K562 (cell line): ENCODE results near the gene FARP2. TPM values are rescaled to one million over a fixed set of nuclear protein-coding genes. Genes with fewer than 3 reads are reported as not detected.

Source experiments
- CBX1 ChIP-seq: sonication (generic); IDR thresholded peaks from 2 replicates; pipeline ENCODE4 v1.6.1; 2016; ENCODE audit warnings: antibody characterized with exemption, low read depth, mild to moderate bottlenecking
- ELK3 ChIP-seq: fragments of 450-650 bp; formaldehyde crosslinking; IDR thresholded peaks from 2 replicates; pipeline ENCODE4 v1.4.0; 2020; ENCODE audit warnings: mild to moderate bottlenecking
- GATAD2B ChIP-seq: fragments of 450-650 bp; IDR thresholded peaks from 2 replicates; pipeline ENCODE4 v1.6.1; 2017; ENCODE audit warnings: mild to moderate bottlenecking, borderline replicate concordance
- HDAC2 ChIP-seq: fragments of 450-650 bp; IDR thresholded peaks from 2 replicates; pipeline ENCODE4 v1.6.1; 2016; ENCODE audit warnings: mild to moderate bottlenecking
- HMG20B ChIP-seq: fragments of 250-450 bp; sonication (Bioruptor Pico); IDR thresholded peaks from 2 replicates; pipeline ENCODE4 v1.5.0; 2021; ENCODE audit warnings: mild to moderate bottlenecking
- KLF10 ChIP-seq: fragments of 250-450 bp; sonication (Bioruptor Pico); IDR thresholded peaks from 2 replicates; pipeline ENCODE4 v1.6.1; 2021; ENCODE audit warnings: matching md5 sums
- MTA3 ChIP-seq: fragments of 450-650 bp; formaldehyde crosslinking; IDR thresholded peaks from 2 replicates; pipeline ENCODE4 v1.6.1; 2017; ENCODE audit warnings: mild to moderate bottlenecking, borderline replicate concordance
- NCOA1 ChIP-seq: fragments of 450-650 bp; IDR thresholded peaks from 2 replicates; pipeline ENCODE4 v1.6.1; 2016; ENCODE audit warnings: low read depth
- NELFE ChIP-seq: IDR thresholded peaks from 2 replicates; pipeline ENCODE4 v1.6.1; 2011; ENCODE audit warnings: mild to moderate bottlenecking; ENCODE audit not compliant: insufficient read depth, insufficient read length
- NFIX ChIP-seq: fragments of 250-450 bp; sonication (Bioruptor Pico); IDR thresholded peaks from 2 replicates; pipeline ENCODE4 v1.4.0; 2020; ENCODE audit warnings: low read depth, mild to moderate bottlenecking, moderate library complexity
- PCBP1 ChIP-seq: fragments of 200-400 bp; formaldehyde crosslinking; IDR thresholded peaks from 2 replicates; pipeline ENCODE4 v1.6.1; 2018; ENCODE audit warnings: mild to moderate bottlenecking, low read depth, low read length; ENCODE audit not compliant: poor library complexity, severe bottlenecking
- SMARCE1 ChIP-seq: fragments of 450-650 bp; IDR thresholded peaks from 2 replicates; pipeline ENCODE4 v1.7.1; 2016; ENCODE audit warnings: mild to moderate bottlenecking
- SOX6 ChIP-seq: fragments of 450-650 bp; IDR thresholded peaks from 2 replicates; pipeline ENCODE4 v1.6.1; 2014; ENCODE audit warnings: mild to moderate bottlenecking
- SPI1 ChIP-seq: IDR thresholded peaks from 2 replicates; pipeline ENCODE4 v1.6.1; 2011; ENCODE audit warnings: low read depth, low read length, control low read depth, borderline replicate concordance
- USF1 ChIP-seq: sonication (generic); formaldehyde crosslinking; IDR thresholded peaks from 2 replicates; pipeline ENCODE4 v1.9.0; 2022; ENCODE audit warnings: mild to moderate bottlenecking, missing genetic modification reagents
- ZNF79 ChIP-seq: fragments of 250-450 bp; sonication (Bioruptor Pico); IDR thresholded peaks from 2 replicates; pipeline ENCODE4 v1.4.0; 2020; ENCODE audit warnings: low read depth, mild to moderate bottlenecking, moderate library complexity
- polyA plus RNA-seq, 8 experiments: library from polyadenylated mRNA; depleted of rRNA in 4 of 8; stranded (reverse) in 5 of 8; unstranded in 3 of 8; fragments of >200 nt; fragmentation: Nextera tagmentation in 2 of 8; fragmentation: Illumina TruSeq in 1 of 8; extraction: Ambion mirVana in 2 of 8; extraction: Trizol in 1 of 8; gene quantifications; 2 replicates each; pipeline versions ENCODE4 v1.2.1 to v1.2.3, GENCODE V29; 2011 to 2014; ENCODE audit warnings: inconsistent platforms in 1 of 8, missing spikeins in 1 of 8
- total RNA-seq, 7 experiments: library from RNA; depleted of rRNA in 6 of 7; stranded (reverse); fragments of >200 nt in 6 of 7; fragmentation: Illumina TruSeq in 2 of 7; extraction: Trizol in 2 of 7; gene quantifications; 2 replicates each; pipeline versions ENCODE4 v1.2.1 to v1.2.3, GENCODE V29; 2011 to 2021; ENCODE audit warnings: low replicate concordance in 1 of 7
- TF ChIP-seq, protein P1 (sequence below): fragments of 250-450 bp; sonication (Bioruptor Pico); IDR thresholded peaks from 2 replicates; pipeline ENCODE4 v1.8.0; 2022; ENCODE audit warnings: inconsistent platforms, mild to moderate bottlenecking, moderate library complexity, borderline replicate concordance
- TF ChIP-seq, protein P2 (sequence below): fragments of 450-650 bp; IDR thresholded peaks from 2 replicates; pipeline ENCODE4 v1.6.1; 2018; ENCODE audit warnings: mild to moderate bottlenecking, low read depth; ENCODE audit not compliant: partially characterized antibody
- TF ChIP-seq, protein P3 (sequence below): fragments of 450-650 bp; IDR thresholded peaks from 2 replicates; pipeline ENCODE4 v1.6.1; 2016; ENCODE audit warnings: missing biosample characterization, missing genetic modification characterization
- TF ChIP-seq, protein P4 (sequence below): fragments of 450-650 bp; IDR thresholded peaks from 2 replicates; pipeline ENCODE4 v1.6.1; 2016; ENCODE audit warnings: borderline replicate concordance

Gene FARP2
- total and polyA plus RNA-seq, 9 of the 15 experiments (the other 6 are each of a cell fraction or from before 2014, with no cell fraction given), result 4.1 to 38.1 (median 21.1) TPM

DNA sequence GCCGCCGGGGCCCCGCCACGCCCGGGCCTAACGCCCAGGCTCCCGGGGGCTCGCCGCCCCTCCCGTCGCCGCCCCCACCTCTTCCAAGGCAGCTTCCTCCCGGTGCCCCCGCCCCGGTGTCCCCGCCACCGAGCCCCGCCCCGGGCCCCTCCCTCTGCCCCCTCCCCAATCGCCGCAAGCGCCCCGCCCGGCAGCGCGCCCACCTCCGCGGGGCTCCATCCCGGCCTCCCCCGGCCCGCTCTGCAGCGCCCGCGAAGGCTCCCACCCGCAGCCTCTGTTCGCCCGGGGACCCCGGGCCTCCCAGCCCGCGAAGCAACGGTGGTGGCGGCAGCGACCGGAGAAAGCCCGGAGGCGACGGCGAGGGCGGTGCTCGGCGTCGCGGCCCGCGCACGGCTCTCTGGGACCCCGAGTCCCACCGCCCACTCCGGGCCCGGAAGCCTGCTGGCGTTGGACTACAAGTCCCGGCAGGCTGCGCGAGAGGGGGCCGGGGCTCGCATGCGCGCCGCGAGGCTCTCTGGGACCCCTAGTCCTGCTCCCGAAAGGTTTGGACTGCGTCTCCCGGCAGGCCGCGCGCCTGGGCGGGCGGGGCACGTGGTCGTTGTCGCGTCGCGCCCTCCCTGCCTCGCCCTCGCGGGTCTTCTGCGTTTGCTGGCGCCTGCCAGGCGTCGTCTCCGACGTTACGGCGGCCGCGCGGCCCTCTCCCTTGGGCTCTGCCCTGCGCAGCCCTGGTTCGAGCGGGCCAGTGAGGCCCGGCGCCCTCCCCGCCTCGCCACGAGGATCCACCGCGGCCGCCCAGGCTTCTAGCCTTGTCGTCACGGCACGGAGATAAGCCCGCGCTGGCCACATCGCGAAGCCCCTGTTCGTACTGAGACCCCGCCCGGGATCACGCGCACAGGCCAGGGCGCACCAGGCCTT lies 152.4 kb downstream of the FARP2 start, which contains the start of gene STK25 (continued):
- TF ChIP-seq SMARCE1 (no peak), KLF10 (CRISPR knock-in tag) (no peak), GATAD2B (no peak), PCBP1 (no peak), CBX1 (no peak), USF1 (CRISPR knock-in tag) (peak; percentile 95), MTA3 (peak; percentile 57; the same call in 1 of the 2 replicates), ELK3 (no peak), NCOA1 (no peak), NFIX (CRISPR knock-in tag) (no peak), HMG20B (CRISPR knock-in tag) (no peak), NELFE (no peak), SPI1 (no peak), HDAC2 (peak; percentile 51; the same call in 1 of the 2 replicates), ZNF79 (CRISPR knock-in tag) (no peak), SOX6 (no peak)
- TF ChIP-seq, protein P1, sequence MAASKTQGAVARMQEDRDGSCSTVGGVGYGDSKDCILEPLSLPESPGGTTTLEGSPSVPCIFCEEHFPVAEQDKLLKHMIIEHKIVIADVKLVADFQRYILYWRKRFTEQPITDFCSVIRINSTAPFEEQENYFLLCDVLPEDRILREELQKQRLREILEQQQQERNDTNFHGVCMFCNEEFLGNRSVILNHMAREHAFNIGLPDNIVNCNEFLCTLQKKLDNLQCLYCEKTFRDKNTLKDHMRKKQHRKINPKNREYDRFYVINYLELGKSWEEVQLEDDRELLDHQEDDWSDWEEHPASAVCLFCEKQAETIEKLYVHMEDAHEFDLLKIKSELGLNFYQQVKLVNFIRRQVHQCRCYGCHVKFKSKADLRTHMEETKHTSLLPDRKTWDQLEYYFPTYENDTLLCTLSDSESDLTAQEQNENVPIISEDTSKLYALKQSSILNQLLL, result no peak
- TF ChIP-seq, protein P2, sequence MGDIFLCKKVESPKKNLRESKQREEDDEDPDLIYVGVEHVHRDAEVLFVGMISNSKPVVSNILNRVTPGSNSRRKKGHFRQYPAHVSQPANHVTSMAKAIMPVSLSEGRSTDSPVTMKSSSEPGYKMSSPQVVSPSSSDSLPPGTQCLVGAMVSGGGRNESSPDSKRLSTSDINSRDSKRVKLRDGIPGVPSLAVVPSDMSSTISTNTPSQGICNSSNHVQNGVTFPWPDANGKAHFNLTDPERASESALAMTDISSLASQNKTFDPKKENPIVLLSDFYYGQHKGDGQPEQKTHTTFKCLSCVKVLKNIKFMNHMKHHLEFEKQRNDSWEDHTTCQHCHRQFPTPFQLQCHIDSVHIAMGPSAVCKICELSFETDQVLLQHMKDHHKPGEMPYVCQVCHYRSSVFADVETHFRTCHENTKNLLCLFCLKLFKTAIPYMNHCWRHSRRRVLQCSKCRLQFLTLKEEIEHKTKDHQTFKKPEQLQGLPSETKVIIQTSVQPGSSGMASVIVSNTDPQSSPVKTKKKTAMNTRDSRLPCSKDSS, result no peak
- TF ChIP-seq, protein P3, sequence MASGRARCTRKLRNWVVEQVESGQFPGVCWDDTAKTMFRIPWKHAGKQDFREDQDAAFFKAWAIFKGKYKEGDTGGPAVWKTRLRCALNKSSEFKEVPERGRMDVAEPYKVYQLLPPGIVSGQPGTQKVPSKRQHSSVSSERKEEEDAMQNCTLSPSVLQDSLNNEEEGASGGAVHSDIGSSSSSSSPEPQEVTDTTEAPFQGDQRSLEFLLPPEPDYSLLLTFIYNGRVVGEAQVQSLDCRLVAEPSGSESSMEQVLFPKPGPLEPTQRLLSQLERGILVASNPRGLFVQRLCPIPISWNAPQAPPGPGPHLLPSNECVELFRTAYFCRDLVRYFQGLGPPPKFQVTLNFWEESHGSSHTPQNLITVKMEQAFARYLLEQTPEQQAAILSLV, result no peak
- TF ChIP-seq, protein P4, sequence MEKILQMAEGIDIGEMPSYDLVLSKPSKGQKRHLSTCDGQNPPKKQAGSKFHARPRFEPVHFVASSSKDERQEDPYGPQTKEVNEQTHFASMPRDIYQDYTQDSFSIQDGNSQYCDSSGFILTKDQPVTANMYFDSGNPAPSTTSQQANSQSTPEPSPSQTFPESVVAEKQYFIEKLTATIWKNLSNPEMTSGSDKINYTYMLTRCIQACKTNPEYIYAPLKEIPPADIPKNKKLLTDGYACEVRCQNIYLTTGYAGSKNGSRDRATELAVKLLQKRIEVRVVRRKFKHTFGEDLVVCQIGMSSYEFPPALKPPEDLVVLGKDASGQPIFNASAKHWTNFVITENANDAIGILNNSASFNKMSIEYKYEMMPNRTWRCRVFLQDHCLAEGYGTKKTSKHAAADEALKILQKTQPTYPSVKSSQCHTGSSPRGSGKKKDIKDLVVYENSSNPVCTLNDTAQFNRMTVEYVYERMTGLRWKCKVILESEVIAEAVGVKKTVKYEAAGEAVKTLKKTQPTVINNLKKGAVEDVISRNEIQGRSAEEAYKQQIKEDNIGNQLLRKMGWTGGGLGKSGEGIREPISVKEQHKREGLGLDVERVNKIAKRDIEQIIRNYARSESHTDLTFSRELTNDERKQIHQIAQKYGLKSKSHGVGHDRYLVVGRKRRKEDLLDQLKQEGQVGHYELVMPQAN, result no peak
